Stromal cell of bone marrow (primary cell): ENCODE measurements around the gene SERF2.
"Not testable (repeated sequence)": the region's sequence is repeated elsewhere in the genome, so short reads cannot be mapped to it uniquely, and the experiment has no call there.

ENCODE experiments used
- DNase-seq: peaks from one replicate; pipeline ENCODE4 v3.0.0-alpha.2; 2012; ENCODE audit warnings: low read depth

SERF2 gene

GRCh38 chr15:43830691-43831275 is 38.7 kb downstream of the SERF2 start:
- DNase-seq: not testable (repeated sequence)

GRCh38 chr15:43831519-43832052 is 39.5 kb downstream of the SERF2 start:
- not testable (repeated sequence) for DNase-seq

- not testable (repeated sequence) for DNase-seq
These were observed 40.4 kb downstream of the SERF2 start for GRCh38 chr15:43832485-43832884.

GRCh38 chr15:43845421-43845820 is 53.3 kb downstream of the SERF2 start:
- DNase-seq: no peak
